Endothelial cell of umbilical vein (primary cell): ENCODE results near the gene SP140. TPM values are rescaled to one million over a fixed set of nuclear protein-coding genes. Genes with fewer than 3 reads are reported as not detected.

Source experiments
- BruUV-seq: library from RNA; stranded (reverse); fragments of 400-500 nt; replicated peaks from 2 replicates; lab custom pipeline; 2021; lab: Mats Ljungman, UMichigan
- CTCF ChIA-PET: fragments of 300-600, 350-600 bp; sonication (Branson Sonifier 250); formaldehyde crosslinking; loops from one replicate; lab custom pipeline; 2021; ENCODE audit warnings: antibody characterized with exemption, inconsistent platforms; lab: Charles Lee
- POLR2A ChIA-PET: fragments of 300-600, 350-600 bp; sonication (Branson Sonifier 250); formaldehyde crosslinking; loops from one replicate; lab custom pipeline; 2021; ENCODE audit warnings: antibody characterized with exemption, inconsistent platforms; lab: Charles Lee
- DNase-seq: peaks from one replicate; pipeline ENCODE4 v3.0.0-alpha.2; 2011; ENCODE audit warnings: low read depth, low spot score
- FAIRE-seq: peaks from 2 replicates; lab custom pipeline; 2011; peaks lifted over from hg19 to GRCh38; lab: Jason Lieb, UNC
- H2AFZ ChIP-seq: 2 replicates; pipeline ENCODE4 v1.6.0; 2012; ENCODE audit warnings: low read depth, low read length, control low read depth, inconsistent platforms
- H3K27ac ChIP-seq: 2 replicates; pipeline ENCODE4 v1.5.1; 2011; ENCODE audit warnings: low read depth, mild to moderate bottlenecking, control low read depth, low read length, moderate library complexity; ENCODE audit not compliant: insufficient read depth
- H3K27me3 ChIP-seq, 2 experiments: 2 replicates each; pipeline versions ENCODE4 v1.6.0 to v1.6.1; 2011; ENCODE audit warnings: low read length in 2 of 2, mixed read lengths in 1 of 2; ENCODE audit not compliant: control insufficient read depth in 2 of 2, insufficient read depth in 2 of 2
- H3K36me3 ChIP-seq, 2 experiments: 2 replicates in 1 of 2; 3 replicates in 1 of 2; pipeline ENCODE4 v1.5.1; 2011; ENCODE audit warnings: low read length in 2 of 2, mild to moderate bottlenecking in 1 of 2, moderate library complexity in 1 of 2; ENCODE audit not compliant: control insufficient read depth in 2 of 2, insufficient read depth in 2 of 2; ENCODE audit errors: extremely low read depth in 1 of 2
- H3K4me1 ChIP-seq: 3 replicates; pipeline ENCODE4 v1.5.1; 2011; ENCODE audit warnings: mild to moderate bottlenecking, low read length; ENCODE audit not compliant: control insufficient read depth, insufficient read depth; ENCODE audit errors: extremely low read depth
- H3K4me2 ChIP-seq: 2 replicates; pipeline ENCODE4 v1.6.1; 2011; ENCODE audit warnings: low read length, control low read depth, mixed read lengths; ENCODE audit not compliant: insufficient read depth
- H3K4me3 ChIP-seq, 3 experiments: fragments of 200-600 bp in 1 of 3; sonication (generic), shearing (Covaris generic) in 1 of 3; replicated peaks in 1 of 3; 2 replicates each; pipeline ENCODE4 v1.5.1; 2011 to 2016; ENCODE audit warnings: control low read depth in 3 of 3, low read length in 3 of 3, mild to moderate bottlenecking in 2 of 3, inconsistent platforms in 1 of 3, low read depth in 1 of 3, moderate library complexity in 1 of 3; ENCODE audit not compliant: insufficient read depth in 1 of 3
- H3K79me2 ChIP-seq: 2 replicates; pipeline ENCODE4 v1.6.0; 2012; ENCODE audit warnings: low read length, inconsistent platforms; ENCODE audit not compliant: control insufficient read depth, insufficient read depth
- H3K9ac ChIP-seq: replicated peaks from 2 replicates; pipeline ENCODE3; 2011; ENCODE audit warnings: low read length, control low read depth; ENCODE audit not compliant: insufficient read depth; ENCODE audit errors: extremely low read depth
- H3K9me1 ChIP-seq: replicated peaks from 3 replicates; pipeline ENCODE4 v1.6.0; 2011; ENCODE audit warnings: mild to moderate bottlenecking, low read length; ENCODE audit not compliant: control insufficient read depth, insufficient read depth; ENCODE audit errors: extremely low read depth
- H3K9me3 ChIP-seq: replicated peaks from 2 replicates; pipeline ENCODE4 v1.5.1; 2012; ENCODE audit warnings: low read length, inconsistent platforms; ENCODE audit not compliant: control insufficient read depth, insufficient read depth
- H4K20me1 ChIP-seq: replicated peaks from 2 replicates; pipeline ENCODE3; 2011; ENCODE audit warnings: mild to moderate bottlenecking, low read length; ENCODE audit not compliant: control insufficient read depth, insufficient read depth; ENCODE audit errors: extremely low read depth
- CTCF ChIP-seq, 2 donors: IDR thresholded peaks; 1 replicate in 1 of 2; 2 replicates in 1 of 2; pipeline ENCODE4 v1.5.1; 2011; ENCODE audit warnings: low read length in 2 of 2, mild to moderate bottlenecking in 2 of 2, moderate library complexity in 2 of 2, control low read depth in 1 of 2, inconsistent platforms in 1 of 2, low read depth in 1 of 2; ENCODE audit not compliant: insufficient read depth in 1 of 2; ENCODE audit errors: extremely low read depth in 1 of 2
- EZH2 ChIP-seq: IDR thresholded peaks from 2 replicates; pipeline ENCODE4 v1.6.1; 2012; ENCODE audit warnings: borderline replicate concordance, low read depth, mild to moderate bottlenecking, moderate library complexity, low read length, inconsistent platforms; ENCODE audit not compliant: severe bottlenecking
- FOS ChIP-seq: IDR thresholded peaks from 2 replicates; pipeline ENCODE4 v1.6.1; 2011; ENCODE audit warnings: mild to moderate bottlenecking, low read length, moderate library complexity, borderline replicate concordance; ENCODE audit not compliant: insufficient read depth
- GATA2 ChIP-seq: IDR thresholded peaks from 2 replicates; pipeline ENCODE4 v1.7.0; 2011; ENCODE audit warnings: low read depth, mild to moderate bottlenecking, moderate library complexity, mixed read lengths, low read length; ENCODE audit not compliant: insufficient read length, insufficient read depth
- MYC ChIP-seq: IDR thresholded peaks from one replicate; pipeline ENCODE4 v1.6.1; 2011; ENCODE audit warnings: mild to moderate bottlenecking, low read depth, low read length
- POLR2A ChIP-seq: IDR thresholded peaks from 2 replicates; pipeline ENCODE4 v1.6.1; 2012; ENCODE audit warnings: low read depth, mild to moderate bottlenecking, control low read depth, low read length
- POLR2AphosphoS5 ChIP-seq: IDR thresholded peaks from 2 replicates; pipeline ENCODE4 v1.6.1; 2012; ENCODE audit warnings: low read depth, mild to moderate bottlenecking, control low read depth, low read length, moderate library complexity; ENCODE audit not compliant: insufficient read depth
- dilution Hi-C: fragments of 300-500 bp; cut with MboI; formaldehyde crosslinking; loops from one replicate; pipeline ENCODE4 v1.15.0; 2019; ENCODE audit warnings: low sequenced_read_pairs; ENCODE audit not compliant: extremely low pct_ligation_motif_present
- intact Hi-C: fragments of 100-400 bp; cut with micrococcal nuclease; formaldehyde crosslinking; loops from one replicate; pipeline ENCODE4 v1.10.0; 2022
- polyA plus RNA-seq, 4 experiments: library from polyadenylated mRNA; depleted of rRNA in 3 of 4; stranded (reverse) in 3 of 4; unstranded in 1 of 4; fragments of >200 nt; gene quantifications; 2 replicates each; pipeline versions ENCODE4 v1.2.1 to v1.2.3, GENCODE V29; 2011 to 2012; ENCODE audit warnings: missing spikeins in 1 of 4
- total RNA-seq: library from RNA; stranded (reverse); gene quantifications from 2 replicates; pipeline ENCODE4 v1.2.3, GENCODE V29; 2021
- TF ChIP-seq, protein P1 (sequence below): IDR thresholded peaks from 2 replicates; pipeline ENCODE4 v1.6.1; 2011; ENCODE audit not compliant: insufficient read depth, insufficient read length

SP140 gene
- total and polyA plus RNA-seq, 2 donors (not counting 3 experiments of a cell fraction or from before 2014, with no cell fraction given): not detected

DNA sequence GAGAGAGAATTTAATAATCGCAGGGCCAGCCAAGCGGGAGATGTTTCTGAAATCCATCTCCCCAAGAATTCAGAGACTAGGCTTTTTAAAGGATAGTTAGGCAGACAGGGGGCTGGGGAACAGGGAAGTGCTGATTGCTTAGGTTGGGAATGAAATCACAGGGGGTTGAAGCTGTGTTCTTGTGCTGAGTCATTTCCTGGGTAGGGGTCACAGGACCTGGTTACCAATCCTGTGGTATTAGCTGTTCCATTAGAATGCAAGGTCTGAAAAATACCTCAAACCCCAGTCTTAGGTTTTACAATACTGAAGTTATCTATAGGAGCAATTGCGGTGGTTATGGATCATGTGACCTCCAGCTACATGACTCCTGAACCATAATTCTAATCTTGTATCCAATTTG lies 4.6 kb downstream of the SP140 start:
- Histone ChIP-seq H3K4me1 (peaks cover 7% of the 10 kb centered on the region), H3K27me3 (no peaks in the 10 kb centered on the region), H3K4me3 (no peak overlapping the region), H3K79me2 (no peaks in the 10 kb centered on the region), H3K9me1 (no peaks in the 10 kb centered on the region), H3K4me2 (no peak overlapping the region), H3K9me3 (no peaks in the 10 kb centered on the region), H2AFZ (no peak overlapping the region), H4K20me1 (no peaks in the 10 kb centered on the region), H3K27ac (no peak overlapping the region), H3K9ac (no peak overlapping the region), H3K36me3 (no peaks in the 10 kb centered on the region)
- ChIA-PET CTCF (interaction anchor here (0.6 to 0.8 kb wide), 2 partner anchors 10 to 70 kb away, joined by 3 to 6 read pairs; partner anchors contain the start of gene SP110), POLR2A (interaction anchor here (0.5 kb wide), 1 partner anchor 76 kb away, joined by 4 read pairs; no protein-coding TSS in a partner anchor)
- TF ChIP-seq FOS (peak; percentile 36), POLR2A (no peak), EZH2 (no peak)
- dilution Hi-C loops: no loop called here
- intact Hi-C loops: no loop called here
- FAIRE-seq: peak; percentile 26
- peak; percentile 21 for DNase-seq
- no TSS peak for BruUV-seq

DNA sequence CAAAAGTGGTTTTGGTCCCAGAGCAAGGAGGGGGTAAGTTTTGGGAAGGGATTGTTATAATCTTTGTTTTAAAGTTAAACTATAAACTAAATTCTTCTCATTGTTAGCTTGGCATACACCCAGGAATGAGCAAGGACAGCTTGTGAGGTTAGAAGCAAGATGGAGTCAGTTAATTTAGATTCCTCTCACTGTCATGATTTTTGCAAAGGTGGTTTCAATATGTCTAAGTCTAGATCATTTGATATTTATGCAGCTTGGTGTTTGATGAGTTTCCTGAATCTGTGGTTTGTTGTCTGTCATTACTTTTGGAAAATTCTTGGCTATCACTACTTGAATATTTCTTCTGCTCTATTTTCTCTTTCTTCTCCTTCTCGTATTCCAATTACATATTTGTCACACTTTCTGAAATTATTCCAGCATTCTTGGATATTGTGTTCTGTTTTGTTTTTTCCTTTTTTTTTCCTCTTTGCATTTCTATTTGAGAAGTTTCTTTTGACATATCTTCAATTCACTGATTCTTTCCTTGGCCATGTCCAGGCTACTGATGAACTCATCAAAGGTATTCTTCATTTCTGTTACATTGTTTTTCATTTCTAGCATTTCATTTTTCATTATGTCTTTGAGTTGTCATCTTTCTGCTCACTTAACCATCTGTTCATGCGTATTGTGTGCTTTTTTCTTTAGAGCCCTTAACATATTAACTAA lies 5.1 kb downstream of the SP140 start:
- H3K79me2 ChIP-seq: no peaks in the 10 kb centered on the region
- H3K4me1 ChIP-seq: peaks cover 7% of the 10 kb centered on the region
- dilution Hi-C loops (no loop called here), intact Hi-C loops (no loop called here)
- ChIA-PET POLR2A (no interaction called here), CTCF (interaction anchor here (0.6 to 0.8 kb wide), 2 partner anchors 11 to 71 kb away, joined by 3 to 6 read pairs; partner anchors contain the start of gene SP110)
- BruUV-seq: no TSS peak
- no peak for DNase-seq
- H3K9me3 ChIP-seq: no peaks in the 10 kb centered on the region
- H4K20me1 ChIP-seq: no peaks in the 10 kb centered on the region
- no peak overlapping the region for H2AFZ ChIP-seq
- no peaks in the 10 kb centered on the region for H3K36me3 ChIP-seq
- no peak overlapping the region for H3K9ac ChIP-seq
- no peak overlapping the region for H3K27ac ChIP-seq
- H3K4me2 ChIP-seq: no peak overlapping the region
- H3K4me3 ChIP-seq: no peak overlapping the region
- H3K27me3 ChIP-seq: no peaks in the 10 kb centered on the region
- TF ChIP-seq POLR2A (no peak), FOS (no peak), CTCF (IDR thresholded peaks at IDR 0.05; ENCODE audit: extremely low read depth in 1 of 2, insufficient read depth in 1 of 2, low read depth in 1 of 2, low read length in 2 of 2) (no peak), POLR2AphosphoS5 (no peak), MYC (no peak), GATA2 (no peak)
- TF ChIP-seq, protein P1, sequence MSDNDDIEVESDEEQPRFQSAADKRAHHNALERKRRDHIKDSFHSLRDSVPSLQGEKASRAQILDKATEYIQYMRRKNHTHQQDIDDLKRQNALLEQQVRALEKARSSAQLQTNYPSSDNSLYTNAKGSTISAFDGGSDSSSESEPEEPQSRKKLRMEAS: no peak
- FAIRE-seq: peak; percentile 35
- no peaks in the 10 kb centered on the region for H3K9me1 ChIP-seq
